Activated CD4-positive, alpha-beta memory T cell treated with anti-CD3 and anti-CD28 coated beads for 36 hours (primary cell): ENCODE data around the gene MBNL1. TPM values are rescaled to one million over a fixed set of nuclear protein-coding genes. Genes with fewer than 3 reads are reported as not detected.

Experiments
- CTCF ChIA-PET: fragments of 350-600 bp; sonication (Branson Sonifier 250); formaldehyde crosslinking; loops from one replicate; lab custom pipeline; 2021; ENCODE audit warnings: antibody characterized with exemption, inconsistent platforms; lab: Charles Lee
- POLR2A ChIA-PET: fragments of 350-600 bp; sonication (Branson Sonifier 250); formaldehyde crosslinking; loops from one replicate; lab custom pipeline; 2021; ENCODE audit warnings: antibody characterized with exemption; lab: Charles Lee
- DNase-seq: peaks from one replicate; pipeline ENCODE4 v3.0.0-alpha.2; 2020
- H3K27ac Mint-ChIP-seq: one replicate; pipeline ENCODE4 v1.8.0; 2021; ENCODE audit warnings: mixed read lengths
- H3K27me3 Mint-ChIP-seq: one replicate; pipeline ENCODE4 v1.8.0; 2021; ENCODE audit warnings: mixed read lengths
- H3K36me3 Mint-ChIP-seq: one replicate; pipeline ENCODE4 v1.8.0; 2021; ENCODE audit warnings: mixed read lengths
- H3K4me1 Mint-ChIP-seq: one replicate; pipeline ENCODE4 v1.8.0; 2021; ENCODE audit warnings: low read depth, mixed read lengths
- H3K4me3 Mint-ChIP-seq: one replicate; pipeline ENCODE4 v1.8.0; 2021; ENCODE audit warnings: mild to moderate bottlenecking, mixed read lengths
- H3K9me3 Mint-ChIP-seq: one replicate; pipeline ENCODE4 v1.8.0; 2021; ENCODE audit warnings: mixed read lengths
- intact Hi-C: fragments of 100-400 bp; cut with micrococcal nuclease; formaldehyde crosslinking; loops from one replicate; pipeline ENCODE4 v1.15.1; 2023
- total RNA-seq, 2 experiments: library from RNA; stranded (reverse); gene quantifications; one replicate each; pipeline ENCODE4 v1.2.3, GENCODE V29; 2021

MBNL1 gene
- total RNA-seq, 2 experiments from 2014 or later, result 290 to 302 TPM

DNA sequence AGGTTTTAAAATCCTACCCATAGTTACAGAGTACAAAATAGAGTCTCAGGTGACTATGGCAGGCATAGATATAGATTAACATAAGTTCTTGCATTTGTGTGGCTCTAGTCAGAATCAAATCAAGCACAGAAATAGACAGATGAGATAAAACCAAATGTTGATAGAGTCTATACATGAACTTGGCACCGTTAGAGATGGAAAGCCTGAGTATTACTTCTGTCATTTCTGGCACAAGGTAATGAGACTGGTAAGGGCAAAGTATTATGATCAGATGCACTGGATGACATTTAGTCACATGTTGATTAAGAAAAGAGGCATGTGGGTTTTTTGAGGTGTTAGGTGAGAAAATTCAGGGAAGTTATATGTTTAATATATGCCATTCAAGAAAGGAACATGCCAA lies 219.7 kb downstream of the MBNL1 start:
- Mint-ChIP-seq H3K9me3 (peaks cover 3% of the 10 kb centered on the region), H3K4me3 (no peak overlapping the region), H3K27me3 (peaks cover 5% of the 10 kb centered on the region), H3K4me1 (no peaks in the 10 kb centered on the region), H3K27ac (no peak overlapping the region), H3K36me3 (peaks cover 6% of the 10 kb centered on the region)
- no peak for DNase-seq
- ChIA-PET CTCF (interaction anchor here (0.6 kb wide), 1 partner anchor 30 kb away, joined by 4 read pairs; no protein-coding TSS in a partner anchor), POLR2A (no interaction called here)
- intact Hi-C loops, result no loop called here

DNA sequence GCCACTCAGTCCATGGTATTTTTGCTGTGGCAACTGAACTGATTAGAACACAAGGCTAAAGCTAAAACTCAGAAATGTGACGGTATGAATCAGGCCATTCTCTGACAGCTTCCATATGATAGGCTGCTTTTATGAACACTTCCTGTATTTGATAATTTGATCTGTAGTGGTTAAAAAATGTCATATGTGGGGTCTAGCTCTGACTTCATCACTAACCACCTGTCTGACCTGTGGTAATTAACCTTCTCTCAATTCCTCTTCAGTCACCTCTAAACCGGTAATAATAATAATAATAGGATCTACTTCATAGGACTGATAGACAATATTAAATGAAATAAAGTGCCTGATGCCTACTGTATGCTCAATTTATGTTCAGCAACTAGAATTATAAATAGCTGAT lies 223.2 kb downstream of the MBNL1 start:
- H3K27me3 Mint-ChIP-seq, result peaks cover 2% of the 10 kb centered on the region
- no peaks in the 10 kb centered on the region for H3K4me1 Mint-ChIP-seq
- no peaks in the 10 kb centered on the region for H3K9me3 Mint-ChIP-seq
- POLR2A ChIA-PET, result no interaction called here
- H3K27ac Mint-ChIP-seq, result no peak overlapping the region
- intact Hi-C loops, result no loop called here
- no peak for DNase-seq
- no peak overlapping the region for H3K4me3 Mint-ChIP-seq
- peaks cover 3% of the 10 kb centered on the region for H3K36me3 Mint-ChIP-seq
- CTCF ChIA-PET, result no interaction called here

DNA sequence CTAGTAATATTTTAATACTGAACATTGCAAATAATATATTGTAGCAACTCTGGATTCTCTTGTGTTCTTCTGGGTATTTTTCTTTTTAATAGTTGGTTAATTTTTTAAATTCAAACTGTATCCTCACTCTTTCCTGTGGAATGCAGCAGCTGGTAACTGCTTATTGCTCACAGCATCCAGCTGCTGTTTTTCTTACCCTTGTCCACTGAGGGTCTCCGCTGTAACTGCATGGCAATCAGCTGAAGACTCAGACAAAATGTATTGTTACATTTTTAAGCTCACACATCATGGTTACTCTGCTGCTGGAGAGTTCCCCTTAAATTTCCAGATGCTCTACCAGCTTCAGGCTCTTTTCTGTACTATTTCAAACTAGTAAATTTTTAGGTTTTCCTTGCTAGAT lies 227.6 kb downstream of the MBNL1 start:
- no peaks in the 10 kb centered on the region for H3K27me3 Mint-ChIP-seq
- ChIA-PET POLR2A (no interaction called here), CTCF (no interaction called here)
- no peak for DNase-seq
- no peak overlapping the region for H3K4me3 Mint-ChIP-seq
- H3K36me3 Mint-ChIP-seq, result no peaks in the 10 kb centered on the region
- H3K4me1 Mint-ChIP-seq, result peaks cover 17% of the 10 kb centered on the region
- intact Hi-C loops, result no loop called here
- no peak overlapping the region for H3K27ac Mint-ChIP-seq
- H3K9me3 Mint-ChIP-seq, result no peaks in the 10 kb centered on the region

DNA sequence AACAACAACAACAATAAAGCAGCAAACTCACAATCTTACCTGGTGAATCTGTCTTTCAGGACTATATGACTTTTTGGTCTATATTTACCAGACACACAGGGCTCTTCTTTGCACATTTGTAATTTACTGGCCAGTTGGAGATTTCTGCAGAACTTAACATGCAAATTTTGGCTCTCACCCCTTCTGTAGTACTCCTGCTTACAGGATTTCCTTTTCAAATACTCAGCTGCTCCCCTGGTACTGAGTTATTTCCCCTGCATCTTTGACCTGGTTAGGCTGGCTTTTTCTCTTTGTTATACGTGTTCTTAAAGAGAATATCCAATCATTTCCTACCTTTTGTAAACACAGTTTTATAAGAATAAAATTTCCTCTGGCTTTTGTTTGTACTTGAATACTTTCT lies 228.0 kb downstream of the MBNL1 start:
- H3K9me3 Mint-ChIP-seq, result no peaks in the 10 kb centered on the region
- no peak for DNase-seq
- no peak overlapping the region for H3K27ac Mint-ChIP-seq
- H3K4me1 Mint-ChIP-seq, result peaks cover 17% of the 10 kb centered on the region
- CTCF ChIA-PET, result interaction anchor here (0.8 kb wide), 1 partner anchor 28 kb away, joined by 3 read pairs; no protein-coding TSS in a partner anchor
- intact Hi-C loops, result no loop called here
- H3K27me3 Mint-ChIP-seq, result no peaks in the 10 kb centered on the region
- POLR2A ChIA-PET, result no interaction called here
- no peaks in the 10 kb centered on the region for H3K36me3 Mint-ChIP-seq
- H3K4me3 Mint-ChIP-seq, result no peak overlapping the region

DNA sequence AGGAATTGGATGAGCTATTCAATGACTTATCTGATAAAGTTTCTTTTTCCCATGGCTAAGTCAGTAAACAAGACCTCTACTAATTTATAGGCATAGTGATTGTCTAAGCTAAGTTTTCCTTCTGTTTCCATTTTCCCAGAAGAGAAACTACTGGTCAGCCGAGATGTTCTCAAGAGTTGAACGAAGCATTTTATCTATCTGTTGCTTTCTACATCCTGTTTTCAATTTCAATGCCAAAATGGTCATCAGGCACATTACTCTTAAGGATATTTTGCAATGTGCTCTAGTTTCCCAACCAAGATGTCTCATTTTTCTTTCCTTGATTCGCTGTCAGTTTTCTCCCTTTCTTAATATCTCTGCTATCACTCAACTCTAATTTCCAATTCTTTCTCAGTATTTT lies 228.7 kb downstream of the MBNL1 start:
- no peak for DNase-seq
- POLR2A ChIA-PET, result no interaction called here
- Mint-ChIP-seq H3K27me3 (no peaks in the 10 kb centered on the region), H3K4me1 (peaks cover 17% of the 10 kb centered on the region), H3K36me3 (no peaks in the 10 kb centered on the region), H3K27ac (no peak overlapping the region), H3K9me3 (peaks cover 2% of the 10 kb centered on the region), H3K4me3 (no peak overlapping the region)
- intact Hi-C loops, result no loop called here
- CTCF ChIA-PET, result interaction anchor here (0.8 kb wide), 1 partner anchor 27 kb away, joined by 3 read pairs; no protein-coding TSS in a partner anchor

DNA sequence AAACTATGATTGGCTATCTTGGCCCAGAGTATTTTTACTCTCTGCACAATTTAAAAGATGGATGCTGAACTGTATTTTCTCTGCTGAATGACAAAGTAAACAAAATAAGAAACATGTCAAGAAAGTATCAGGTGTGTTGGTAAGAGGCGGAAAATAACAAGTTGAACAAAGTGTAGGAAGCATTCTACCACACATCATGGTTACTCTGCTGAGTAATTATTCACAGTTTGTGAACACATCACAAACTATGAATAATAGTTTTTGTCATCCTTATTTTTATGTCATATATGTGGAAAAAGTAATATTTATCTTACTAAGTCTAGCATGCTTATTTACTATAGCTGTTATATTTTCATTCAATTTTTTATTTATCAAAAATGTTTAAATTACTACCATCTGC lies 229.2 kb downstream of the MBNL1 start:
- Mint-ChIP-seq H3K27ac (no peak overlapping the region), H3K27me3 (no peaks in the 10 kb centered on the region), H3K4me1 (peaks cover 17% of the 10 kb centered on the region), H3K4me3 (no peak overlapping the region), H3K9me3 (peaks cover 2% of the 10 kb centered on the region), H3K36me3 (no peaks in the 10 kb centered on the region)
- CTCF ChIA-PET, result no interaction called here
- POLR2A ChIA-PET, result no interaction called here
- intact Hi-C loops, result no loop called here
- DNase-seq, result no peak

DNA sequence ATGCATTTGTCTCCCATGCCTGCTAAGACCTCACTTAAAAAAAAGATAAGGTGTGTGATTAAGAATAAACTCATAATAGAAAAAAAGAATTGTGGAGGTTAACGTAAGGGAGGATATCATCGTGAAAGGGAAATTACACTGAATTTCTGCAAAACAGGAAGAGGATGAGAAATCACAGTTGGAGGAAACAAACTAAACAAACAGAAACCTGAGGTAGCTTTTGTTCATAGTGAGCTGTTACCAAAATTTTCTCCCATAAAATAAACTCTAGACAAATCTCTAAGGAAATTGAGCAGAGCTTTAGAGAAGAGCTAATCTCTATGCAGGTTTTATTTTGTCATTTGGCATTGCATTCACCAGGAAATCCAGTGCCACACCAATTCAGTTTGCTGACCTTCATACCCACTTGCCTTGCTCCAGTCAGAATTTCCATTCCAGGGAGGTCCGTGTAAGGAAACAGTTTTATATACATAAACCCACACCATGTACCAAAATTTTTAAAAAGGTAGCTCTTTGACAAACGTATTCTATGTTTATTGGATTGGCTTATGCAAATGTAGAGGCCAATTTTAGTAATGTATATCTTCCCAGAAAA lies 231.2 kb downstream of the MBNL1 start:
- CTCF ChIA-PET, result interaction anchor here (1.1 to 1.6 kb wide), 2 partner anchors 28 kb away, joined by 4 read pairs; no protein-coding TSS in a partner anchor
- Mint-ChIP-seq H3K4me1 (peaks cover 17% of the 10 kb centered on the region), H3K27ac (no peak overlapping the region), H3K4me3 (no peak overlapping the region), H3K36me3 (no peaks in the 10 kb centered on the region), H3K27me3 (no peaks in the 10 kb centered on the region), H3K9me3 (peaks cover 2% of the 10 kb centered on the region)
- POLR2A ChIA-PET, result no interaction called here
- intact Hi-C loops, result no loop called here
- DNase-seq, result no peak

DNA sequence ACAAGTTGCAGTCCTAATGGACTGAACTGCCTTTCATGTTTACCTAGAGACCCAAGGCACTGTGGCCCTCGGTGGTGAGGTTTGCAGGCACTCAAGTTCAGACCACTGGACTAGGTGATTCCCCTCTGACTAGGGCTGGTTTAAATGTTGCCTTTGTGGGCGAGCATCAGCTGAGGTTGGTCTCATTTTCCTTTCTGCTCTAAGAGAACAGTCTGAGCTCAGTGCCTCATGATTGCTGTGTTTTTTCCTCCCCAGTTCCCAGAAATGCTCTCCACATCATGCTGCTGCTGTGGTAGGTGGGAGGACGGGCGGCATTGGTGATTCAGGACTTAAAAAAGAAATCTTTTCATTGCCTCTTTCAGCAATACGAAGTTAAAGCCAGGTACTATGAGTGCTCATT lies 237.2 kb downstream of the MBNL1 start:
- no peaks in the 10 kb centered on the region for H3K36me3 Mint-ChIP-seq
- DNase-seq, result peak; percentile 71
- H3K27me3 Mint-ChIP-seq, result no peaks in the 10 kb centered on the region
- peaks cover 6% of the 10 kb centered on the region for H3K4me1 Mint-ChIP-seq
- peaks cover 2% of the 10 kb centered on the region for H3K9me3 Mint-ChIP-seq
- H3K27ac Mint-ChIP-seq, result no peak overlapping the region
- CTCF ChIA-PET, result interaction anchor here (0.6 to 1.4 kb wide), 2 partner anchors 16 to 215 kb away, joined by 3 to 4 read pairs; no protein-coding TSS in a partner anchor
- H3K4me3 Mint-ChIP-seq, result no peak overlapping the region
- intact Hi-C loops, result no loop called here
- POLR2A ChIA-PET, result no interaction called here

DNA sequence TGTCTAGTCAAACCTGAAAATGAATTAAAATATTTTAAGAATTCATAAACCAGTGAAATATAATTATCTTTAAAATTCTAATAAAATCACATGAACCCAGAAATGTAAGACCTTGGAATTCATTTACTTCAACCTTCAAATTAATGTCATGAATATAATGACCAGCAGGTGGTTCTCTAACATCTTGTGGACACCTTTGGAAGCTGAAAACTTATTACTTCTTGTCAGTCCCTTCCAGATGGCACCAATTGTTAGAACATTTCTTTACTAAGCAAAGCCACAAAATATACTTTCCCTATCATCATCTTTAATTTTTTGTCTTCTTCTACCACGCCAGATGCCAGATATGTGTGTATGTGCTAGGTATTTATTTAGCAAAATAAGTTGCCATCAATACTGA lies 240.0 kb downstream of the MBNL1 start:
- intact Hi-C loops, result no loop called here
- CTCF ChIA-PET, result interaction anchor here (0.7 to 1.5 kb wide), 2 partner anchors 12 to 13 kb away, joined by 3 read pairs; no protein-coding TSS in a partner anchor
- H3K27ac Mint-ChIP-seq, result no peak overlapping the region

DNA sequence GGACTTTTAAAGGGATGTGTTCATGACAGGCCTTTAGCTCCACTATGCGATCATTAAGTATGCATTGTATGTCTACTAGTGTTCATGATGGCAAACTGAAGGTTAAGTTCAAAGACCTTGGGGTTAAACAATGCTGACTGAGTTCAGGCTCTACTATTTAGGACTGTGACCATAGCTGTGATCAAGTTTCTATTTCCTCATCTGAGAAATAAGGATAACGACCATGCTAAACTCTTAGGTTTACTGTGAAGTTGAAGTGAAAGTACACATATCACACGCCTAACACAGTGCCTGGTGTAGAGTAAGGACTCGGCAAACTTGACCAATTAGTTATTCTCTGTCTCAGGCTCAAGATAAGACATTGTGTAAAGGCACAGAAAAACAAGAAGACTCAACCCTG lies 243.2 kb downstream of the MBNL1 start:
- no peaks in the 10 kb centered on the region for H3K4me1 Mint-ChIP-seq
- intact Hi-C loops, result no loop called here
- H3K36me3 Mint-ChIP-seq, result no peaks in the 10 kb centered on the region
- no peak overlapping the region for H3K4me3 Mint-ChIP-seq
- no peaks in the 10 kb centered on the region for H3K27me3 Mint-ChIP-seq
- no peak overlapping the region for H3K27ac Mint-ChIP-seq
- no peak for DNase-seq
- H3K9me3 Mint-ChIP-seq, result no peaks in the 10 kb centered on the region
- ChIA-PET POLR2A (no interaction called here), CTCF (interaction anchor here (1.2 kb wide), 1 partner anchor 12 kb away, joined by 6 read pairs; no protein-coding TSS in a partner anchor)

More for the DNA sequence above, 240.0 kb downstream of the MBNL1 start:
- Mint-ChIP-seq H3K9me3 (no peaks in the 10 kb centered on the region), H3K4me3 (no peak overlapping the region), H3K4me1 (peaks cover 6% of the 10 kb centered on the region), H3K36me3 (no peaks in the 10 kb centered on the region), H3K27me3 (no peaks in the 10 kb centered on the region)
- DNase-seq, result no peak
- POLR2A ChIA-PET, result no interaction called here

DNA sequence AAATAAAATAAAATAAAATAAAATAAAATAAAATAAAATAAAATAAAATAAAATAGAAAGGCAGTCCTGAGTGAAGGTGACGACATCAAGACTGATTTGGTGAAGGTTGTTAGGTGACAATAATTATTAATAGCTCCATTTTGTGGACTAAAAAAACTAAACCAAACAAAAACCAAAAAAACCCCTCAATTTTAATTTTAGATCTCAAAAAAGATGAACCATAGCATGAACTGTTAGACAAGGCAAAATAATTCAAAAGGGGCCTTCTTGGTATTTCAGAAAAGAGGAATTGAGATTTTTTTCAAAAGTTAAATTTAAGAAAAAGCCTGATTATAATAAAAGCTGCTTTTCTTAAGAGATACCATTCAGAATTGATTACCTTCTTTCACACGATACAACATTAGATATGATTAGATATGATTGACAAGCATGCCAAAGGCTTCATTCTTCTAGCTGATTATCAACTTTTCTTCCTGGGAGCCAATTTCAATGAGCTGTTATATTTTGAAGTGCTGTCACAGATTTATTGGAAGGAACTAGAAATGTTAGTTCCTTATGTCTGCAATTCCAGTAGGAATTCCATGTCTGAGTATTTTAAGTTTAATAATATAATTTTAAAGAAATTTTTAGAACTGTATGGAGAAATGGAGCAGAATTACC lies 244.7 kb downstream of the MBNL1 start:
- H3K4me1 Mint-ChIP-seq, result no peaks in the 10 kb centered on the region
- ChIA-PET CTCF (interaction anchor here (1.0 kb wide), 2 partner anchors 11 to 1346 kb away, joined by 3 to 5 read pairs; no protein-coding TSS in a partner anchor), POLR2A (no interaction called here)
- no peak overlapping the region for H3K4me3 Mint-ChIP-seq
- H3K27ac Mint-ChIP-seq, result no peak overlapping the region
- intact Hi-C loops, result no loop called here
- DNase-seq, result no peak
- H3K27me3 Mint-ChIP-seq, result no peaks in the 10 kb centered on the region
- H3K36me3 Mint-ChIP-seq, result no peaks in the 10 kb centered on the region
- no peaks in the 10 kb centered on the region for H3K9me3 Mint-ChIP-seq
